Hematopoietic multipotent progenitor cell treated with erythropoietin and hydrocortisone succinate and interleukin-3 and kit ligand, for 8 days (in vitro differentiated cells): Measurements from ENCODE around the gene DKK1.

Experiments
- DNase-seq: peaks from one replicate; pipeline ENCODE4 v3.0.0-alpha.2; 2015

Gene DKK1, protein sequence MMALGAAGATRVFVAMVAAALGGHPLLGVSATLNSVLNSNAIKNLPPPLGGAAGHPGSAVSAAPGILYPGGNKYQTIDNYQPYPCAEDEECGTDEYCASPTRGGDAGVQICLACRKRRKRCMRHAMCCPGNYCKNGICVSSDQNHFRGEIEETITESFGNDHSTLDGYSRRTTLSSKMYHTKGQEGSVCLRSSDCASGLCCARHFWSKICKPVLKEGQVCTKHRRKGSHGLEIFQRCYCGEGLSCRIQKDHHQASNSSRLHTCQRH

DNA sequence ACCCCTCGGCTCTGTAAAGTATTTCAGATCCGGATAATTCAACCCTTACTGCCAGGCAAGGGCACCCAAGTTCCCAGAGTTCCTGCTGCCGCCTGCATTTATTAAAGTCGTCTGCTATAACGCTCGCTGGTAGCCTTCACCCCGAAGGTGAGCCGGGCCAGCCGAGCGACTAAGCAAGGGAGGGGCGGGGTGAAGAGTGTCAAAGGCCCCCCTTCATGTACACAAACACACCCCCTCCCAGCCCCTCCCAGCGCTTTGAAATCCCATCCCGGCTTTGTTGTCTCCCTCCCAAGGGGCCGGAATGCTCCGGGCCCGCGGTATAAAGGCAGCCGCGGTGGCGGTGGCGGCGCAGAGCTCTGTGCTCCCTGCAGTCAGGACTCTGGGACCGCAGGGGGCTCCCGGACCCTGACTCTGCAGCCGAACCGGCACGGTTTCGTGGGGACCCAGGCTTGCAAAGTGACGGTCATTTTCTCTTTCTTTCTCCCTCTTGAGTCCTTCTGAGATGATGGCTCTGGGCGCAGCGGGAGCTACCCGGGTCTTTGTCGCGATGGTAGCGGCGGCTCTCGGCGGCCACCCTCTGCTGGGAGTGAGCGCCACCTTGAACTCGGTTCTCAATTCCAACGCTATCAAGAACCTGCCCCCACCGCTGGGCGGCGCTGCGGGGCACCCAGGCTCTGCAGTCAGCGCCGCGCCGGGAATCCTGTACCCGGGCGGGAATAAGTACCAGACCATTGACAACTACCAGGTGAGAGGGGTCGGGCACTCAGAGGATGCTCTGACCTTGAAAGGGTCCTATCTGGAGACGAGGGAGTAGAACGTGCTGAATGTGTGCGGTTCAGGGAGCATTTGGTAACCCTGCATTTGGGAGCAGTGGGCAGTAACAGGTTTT lies at the start of gene DKK1:
DKK1 (plus strand) TSS at position 349 of the 889 bp plus-strand sequence; CDS start at position 503, 154 bp downstream.
- peak; percentile 60 for DNase-seq

DNA sequence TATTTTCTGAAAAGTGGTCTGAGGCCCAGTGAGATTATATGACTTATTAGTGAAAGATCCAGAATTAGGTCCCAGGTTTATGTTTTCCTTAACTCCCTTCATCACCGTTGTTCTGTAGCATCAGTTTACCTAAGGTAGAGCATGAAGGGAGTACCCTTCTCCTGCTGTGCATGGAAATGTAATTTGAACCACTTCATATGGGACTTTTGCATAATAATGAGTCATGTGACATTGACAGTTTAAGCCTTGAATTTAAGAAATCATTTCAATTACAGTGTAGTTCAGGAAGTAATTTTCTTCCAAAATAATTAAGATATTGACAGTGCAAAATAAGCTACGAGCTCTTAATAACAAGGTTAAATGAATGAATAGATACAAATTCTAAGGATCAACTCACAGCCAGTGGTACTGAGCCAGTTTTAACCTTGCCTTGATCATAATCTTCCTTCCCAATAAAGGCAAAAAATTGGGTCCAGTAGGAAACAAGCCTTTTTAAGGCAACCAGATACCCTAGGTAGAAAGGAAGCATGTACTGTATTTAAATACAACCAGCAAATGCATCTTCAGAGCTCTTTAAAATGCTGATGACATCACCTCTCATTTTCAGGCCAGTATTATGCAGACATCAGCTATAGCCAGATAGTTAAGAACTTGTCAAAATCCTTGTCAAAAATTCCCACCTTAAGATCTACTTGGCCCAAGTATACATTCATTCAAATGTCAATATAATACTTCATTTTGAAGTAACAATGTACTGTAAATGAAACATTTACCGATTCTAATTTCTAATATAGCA lies 48.8 kb upstream of the DKK1 start:
- DNase-seq = no peak

DNA sequence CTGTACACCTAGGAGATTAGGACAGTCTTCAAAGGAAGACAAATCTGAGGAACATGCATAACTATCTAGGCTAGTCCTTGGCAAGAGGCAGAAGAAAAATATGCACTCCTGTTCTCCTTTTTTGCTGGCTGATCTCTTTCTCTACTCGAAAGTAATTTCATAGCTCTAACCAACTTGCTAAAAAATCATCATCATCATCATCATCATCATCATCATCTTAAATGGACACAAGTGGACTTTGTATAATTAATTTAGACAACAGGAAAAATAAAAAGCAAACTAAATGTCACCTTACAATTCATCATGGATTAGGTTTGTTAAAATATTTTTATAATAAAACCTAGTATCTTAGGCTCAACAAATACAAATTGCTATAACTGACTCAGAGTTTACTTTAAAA lies 47.2 kb upstream of the DKK1 start:
- DNase-seq = no peak

DNA sequence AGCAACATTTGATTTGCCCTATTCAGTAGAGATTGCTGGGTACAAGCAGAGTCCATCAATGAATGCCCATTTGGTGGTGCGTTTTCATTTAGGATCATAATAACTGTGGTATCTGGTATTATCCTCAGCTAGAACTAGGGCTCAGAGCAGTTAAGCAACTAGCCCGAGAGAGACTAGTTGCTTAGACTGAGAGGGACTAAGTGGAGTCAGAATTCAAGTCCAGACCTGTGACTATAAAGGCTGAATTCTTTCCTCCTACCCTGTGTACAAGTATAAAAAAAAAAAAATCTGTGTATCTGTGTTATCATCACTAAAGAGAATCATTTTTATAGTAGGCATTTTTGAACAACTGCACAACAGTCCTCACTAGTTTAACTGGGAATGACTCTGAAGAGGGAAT lies 45.3 kb upstream of the DKK1 start:
- DNase-seq = no peak

DNA sequence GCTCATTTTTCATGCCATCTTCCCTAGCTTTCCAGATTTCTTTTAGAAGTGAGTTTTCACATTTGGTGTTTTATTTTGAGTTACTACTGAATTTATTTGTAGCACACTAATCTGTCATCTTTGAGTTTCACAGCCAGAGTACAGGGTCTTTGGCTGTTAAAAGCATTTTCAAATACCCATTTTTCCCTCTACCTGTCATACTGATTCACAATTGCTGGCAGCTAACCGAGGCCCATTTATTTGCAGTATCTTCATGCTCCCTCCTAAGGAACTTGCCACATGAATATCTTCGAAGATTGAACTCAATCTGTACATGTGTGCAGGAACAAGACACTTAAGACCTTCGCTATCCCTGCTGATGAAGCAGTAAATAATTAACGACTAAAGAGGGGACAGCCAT lies 44.8 kb upstream of the DKK1 start:
- no peak for DNase-seq

DNA sequence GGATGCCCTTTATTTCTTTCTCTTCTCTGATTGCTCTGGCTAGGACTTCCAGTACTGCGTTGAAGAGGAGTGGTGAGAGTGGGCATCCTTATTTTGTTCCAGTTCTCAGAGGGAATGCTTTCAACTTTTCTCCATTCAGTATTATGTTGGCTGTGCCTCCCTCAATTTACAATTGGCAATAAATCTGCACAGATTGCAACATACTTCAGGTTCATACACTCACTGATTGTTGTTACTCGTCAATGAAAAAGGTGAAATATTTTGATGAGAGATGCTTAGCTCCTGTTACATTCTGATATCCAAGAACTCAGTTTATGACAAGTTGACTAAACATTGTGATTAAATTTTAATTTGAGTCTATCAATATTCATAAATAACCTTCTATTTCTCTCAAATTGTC lies 37.9 kb upstream of the DKK1 start:
- no peak for DNase-seq

DNA sequence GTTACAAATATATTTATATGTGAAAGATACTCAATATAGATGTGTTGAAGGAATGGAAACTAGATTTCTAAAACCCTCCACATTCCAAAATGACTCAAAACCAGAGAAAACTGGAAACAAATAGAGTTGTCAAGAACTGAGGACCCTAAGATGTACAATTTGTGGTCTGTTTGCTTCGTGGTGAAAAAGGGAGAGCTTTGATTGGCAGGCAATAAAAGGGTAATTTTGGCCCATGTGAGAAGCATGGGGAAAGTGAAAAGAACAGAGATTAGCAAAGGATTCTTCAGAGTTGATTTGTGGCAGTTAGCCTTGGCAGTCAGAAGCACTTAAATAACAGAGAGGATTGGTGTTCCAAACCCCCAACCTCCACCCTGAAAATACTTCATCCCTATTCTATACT lies 37.1 kb upstream of the DKK1 start:
- DNase-seq = no peak

DNA sequence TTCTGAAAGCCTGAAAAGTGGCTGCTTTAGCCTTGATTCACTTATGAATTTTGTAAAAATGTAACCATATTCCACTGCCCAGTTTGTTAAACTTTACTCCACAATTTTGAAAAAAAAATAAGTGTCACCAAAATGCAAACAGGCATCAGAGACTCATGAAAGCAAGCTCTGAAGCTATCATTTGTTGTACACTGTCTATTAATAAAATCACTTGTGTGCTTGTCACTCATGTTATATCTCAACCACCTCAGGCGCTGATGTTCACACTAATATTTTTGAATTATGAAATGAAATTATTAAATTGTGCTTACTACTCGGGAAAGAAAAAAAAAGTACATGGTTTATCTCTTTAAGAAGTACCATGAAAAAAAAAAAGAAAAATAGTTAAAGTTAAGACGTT lies 34.5 kb upstream of the DKK1 start:
- no peak for DNase-seq

DNA sequence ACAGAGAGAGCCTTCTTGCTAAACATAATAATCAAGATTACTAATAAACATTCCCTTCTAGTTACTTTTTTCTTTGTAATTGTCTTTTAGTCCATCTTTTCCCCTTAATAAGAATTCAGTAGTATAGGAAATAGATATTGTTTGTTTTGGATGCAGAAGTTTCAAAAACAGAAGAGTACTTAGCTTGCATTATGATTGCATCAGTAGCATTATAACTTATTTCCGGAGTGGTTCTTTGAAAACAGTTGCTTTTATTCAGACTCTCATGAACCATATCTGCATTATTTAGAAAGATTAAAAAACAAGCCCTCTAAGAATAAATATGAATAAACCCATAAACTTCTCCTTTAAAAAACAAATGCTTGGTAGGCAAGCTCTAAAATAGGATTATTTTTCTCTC lies 34.0 kb upstream of the DKK1 start:
- no peak for DNase-seq

DNA sequence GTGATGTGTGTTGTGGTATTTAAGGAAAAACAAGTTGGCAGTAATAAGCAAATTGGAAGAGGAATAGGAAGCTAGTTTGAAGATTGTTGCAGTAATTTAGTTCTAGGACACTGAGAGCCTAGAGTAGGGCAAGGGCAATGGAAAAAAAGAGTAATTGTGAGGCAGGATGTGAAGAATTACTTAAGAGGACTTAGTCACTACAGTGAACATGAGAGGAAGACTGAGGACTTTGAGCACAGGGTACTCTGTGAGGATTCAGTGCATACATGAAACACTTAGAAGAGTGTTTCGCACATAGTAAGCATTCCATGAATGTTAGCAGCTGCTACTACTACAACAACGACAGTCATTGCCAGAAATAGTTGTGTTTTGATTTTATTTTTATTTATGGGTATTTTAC lies 30.9 kb upstream of the DKK1 start:
- no peak for DNase-seq

DNA sequence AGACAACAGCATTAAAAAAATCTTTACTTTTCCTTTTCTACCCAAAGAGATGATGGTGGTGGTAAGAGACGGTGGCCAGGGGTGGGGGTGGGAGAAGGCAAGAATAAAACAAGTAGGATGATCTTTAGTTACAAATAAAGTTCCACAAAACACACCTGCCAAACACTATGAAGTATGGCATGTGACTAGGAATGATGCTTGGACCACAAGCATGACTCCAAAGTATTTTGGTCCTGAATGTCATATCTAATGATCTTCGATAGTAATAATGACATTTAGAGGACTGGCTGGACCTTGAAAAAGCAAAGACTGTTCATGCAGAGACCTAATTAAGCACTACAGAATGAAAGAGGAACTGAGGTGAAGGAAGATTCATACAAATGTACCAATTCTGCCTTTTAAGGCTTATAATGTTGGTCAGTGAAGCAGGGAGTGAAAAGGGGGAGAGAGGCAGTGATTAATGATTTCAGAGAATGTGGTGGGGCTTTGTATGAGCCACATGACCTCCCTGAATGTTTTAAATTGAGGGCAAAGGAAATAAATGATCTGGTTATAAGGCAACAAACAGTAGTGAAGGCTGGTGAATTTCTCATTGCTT lies 29.6 kb upstream of the DKK1 start:
- no peak for DNase-seq

DNA sequence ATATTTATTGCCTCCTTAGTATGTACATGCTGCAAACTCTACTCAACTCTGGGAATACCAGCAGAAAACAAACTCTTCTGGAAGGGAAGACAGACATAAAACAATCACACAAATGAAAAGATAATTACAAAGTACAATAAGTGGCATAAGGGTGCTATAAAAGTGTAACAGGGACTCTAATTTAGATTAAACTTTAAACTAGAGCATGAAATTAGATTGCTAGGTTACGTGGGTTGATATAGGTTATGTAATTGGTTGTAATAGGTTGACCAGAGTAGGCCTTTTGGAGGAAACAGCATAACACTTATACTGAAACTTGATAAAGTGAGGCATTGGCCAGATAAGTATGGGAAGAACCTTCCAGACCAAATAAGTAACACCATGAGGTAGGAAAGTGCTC lies 26.2 kb upstream of the DKK1 start:
- DNase-seq = no peak

DNA sequence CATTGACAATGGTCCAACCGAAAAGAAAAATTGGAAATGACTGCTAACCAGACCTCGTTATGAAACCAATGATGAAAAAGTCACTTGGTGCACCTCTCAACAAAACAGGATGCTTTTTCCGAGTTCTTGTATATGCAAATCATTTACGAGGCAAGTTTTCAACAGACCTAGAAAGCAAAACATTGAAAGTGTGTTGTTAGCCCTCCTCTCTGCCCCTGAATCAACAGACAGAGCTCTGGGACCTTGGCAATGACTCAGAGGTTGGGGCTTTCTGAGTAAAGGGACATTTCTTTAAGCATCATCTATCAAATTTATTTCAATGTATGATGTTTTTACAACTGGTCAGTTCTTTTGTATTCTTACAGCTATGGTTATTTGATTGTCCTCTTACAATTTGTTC lies 16.3 kb upstream of the DKK1 start:
- DNase-seq = no peak

DNA sequence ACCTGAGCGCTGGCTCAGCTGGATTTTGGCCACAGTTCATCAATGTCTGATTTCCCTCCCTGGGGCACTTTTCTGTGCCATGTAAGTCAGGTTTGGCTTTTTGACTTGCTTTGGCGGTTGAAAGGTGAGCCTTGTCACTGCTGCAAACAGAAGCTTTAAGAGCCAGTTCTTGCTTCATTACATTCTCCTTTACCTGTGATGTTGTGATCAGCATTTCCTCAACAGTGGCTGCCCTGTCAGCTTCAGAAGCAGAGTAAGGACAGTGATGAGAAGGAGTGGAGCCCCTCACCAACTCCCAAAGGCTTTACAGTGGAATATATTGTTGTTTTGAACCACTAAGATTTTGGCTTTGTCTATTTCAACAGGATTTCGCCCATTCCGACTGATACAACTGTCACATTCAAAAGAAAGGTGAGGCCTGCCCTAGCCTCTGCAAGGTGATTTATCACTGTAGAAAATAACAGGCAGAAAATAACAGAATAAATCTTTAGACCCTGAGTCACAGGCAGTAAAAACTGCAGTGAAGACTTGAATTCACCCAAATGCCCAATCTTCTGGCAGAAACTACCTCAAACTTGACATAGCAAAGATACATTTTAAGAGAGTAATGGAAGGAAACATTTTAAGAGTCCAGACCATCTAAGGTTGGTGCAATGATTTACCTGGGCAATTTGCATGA lies 13.3 kb upstream of the DKK1 start:
- DNase-seq = no peak

DNA sequence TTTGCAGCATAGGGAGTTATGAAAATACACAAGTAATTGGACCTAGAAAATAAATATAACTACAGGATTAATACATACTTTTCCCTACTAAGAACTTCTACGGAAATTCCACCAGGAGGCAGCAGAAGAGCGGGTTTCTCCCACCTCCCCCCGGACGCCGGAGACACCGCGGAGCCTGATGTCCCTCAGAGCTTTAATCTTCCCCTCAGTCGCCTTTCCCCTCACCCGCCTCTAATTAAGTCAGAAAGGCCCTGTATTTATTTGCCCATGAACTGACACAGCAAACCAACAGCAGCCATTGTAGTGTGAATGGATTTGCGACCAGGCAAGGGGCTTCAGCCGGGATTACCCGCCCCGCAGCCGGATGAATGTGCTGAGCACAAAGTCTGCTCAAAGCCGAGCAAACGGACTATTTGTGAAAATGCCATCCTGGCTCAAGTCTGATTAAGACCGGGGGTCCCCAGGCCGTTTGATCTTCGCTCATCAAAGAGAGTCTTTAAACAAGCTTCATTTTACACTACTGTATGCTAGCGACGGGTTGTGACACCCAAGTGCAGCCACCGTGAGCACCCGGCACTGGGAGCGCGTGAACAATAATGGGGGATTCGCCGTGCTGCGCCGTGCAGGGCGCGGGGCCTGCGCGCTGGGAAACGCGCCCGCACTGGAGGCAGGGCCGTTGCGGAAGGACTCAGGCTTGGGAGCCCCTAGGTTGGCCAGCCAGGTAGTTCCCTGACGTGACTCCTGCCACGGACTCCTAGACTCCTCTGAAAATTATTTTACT lies 5.6 kb upstream of the DKK1 start:
- DNase-seq = peak; percentile 53

DNA sequence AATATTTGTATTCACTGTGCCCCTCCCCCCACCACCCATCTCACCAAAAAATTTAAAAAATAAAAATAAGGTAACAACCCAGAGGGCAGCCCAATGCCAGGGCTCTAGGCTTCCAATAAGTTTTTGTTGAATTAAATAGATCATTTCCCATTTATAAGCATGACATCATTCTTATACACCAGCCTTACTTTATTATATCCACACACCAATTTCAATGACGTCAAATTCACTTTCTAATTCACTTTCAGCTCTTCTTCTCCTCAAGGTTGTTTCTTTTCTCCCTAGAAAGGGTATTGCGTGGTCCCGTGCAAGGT lies 1.2 kb upstream of the DKK1 start:
- no peak for DNase-seq

DNA sequence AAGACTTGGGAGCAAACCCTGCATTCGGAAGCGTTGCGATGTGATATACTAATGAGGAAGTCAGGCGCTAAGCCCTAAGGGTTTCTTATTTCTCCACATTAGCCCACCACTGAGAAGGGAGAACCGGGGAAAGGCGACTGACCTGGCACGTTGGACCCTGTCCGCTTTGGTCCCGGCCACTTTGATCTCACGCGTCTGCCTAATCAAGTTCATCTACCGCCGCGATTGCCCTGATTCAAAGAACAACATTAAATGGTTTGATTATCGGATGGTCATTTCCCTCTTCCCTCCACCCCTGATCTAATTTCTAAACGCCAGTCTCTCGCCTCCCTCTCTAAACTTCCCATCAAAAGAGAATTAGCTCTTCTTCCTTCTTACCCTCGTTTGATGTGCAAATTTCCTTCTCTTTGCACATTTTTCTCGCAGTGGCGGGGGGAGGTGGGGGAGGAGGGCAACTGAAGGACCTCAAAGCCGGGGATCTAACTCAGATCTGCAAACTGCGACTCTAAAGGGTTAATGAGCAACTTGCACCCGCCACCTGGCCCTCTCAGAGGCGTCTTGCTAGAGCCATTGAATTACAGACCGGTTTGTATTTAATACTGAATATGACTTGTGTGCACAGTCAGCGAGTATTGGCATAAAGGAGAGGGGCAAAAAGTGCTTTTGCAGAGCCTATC lies 687 bp upstream of the DKK1 start:
- no peak for DNase-seq

DNA sequence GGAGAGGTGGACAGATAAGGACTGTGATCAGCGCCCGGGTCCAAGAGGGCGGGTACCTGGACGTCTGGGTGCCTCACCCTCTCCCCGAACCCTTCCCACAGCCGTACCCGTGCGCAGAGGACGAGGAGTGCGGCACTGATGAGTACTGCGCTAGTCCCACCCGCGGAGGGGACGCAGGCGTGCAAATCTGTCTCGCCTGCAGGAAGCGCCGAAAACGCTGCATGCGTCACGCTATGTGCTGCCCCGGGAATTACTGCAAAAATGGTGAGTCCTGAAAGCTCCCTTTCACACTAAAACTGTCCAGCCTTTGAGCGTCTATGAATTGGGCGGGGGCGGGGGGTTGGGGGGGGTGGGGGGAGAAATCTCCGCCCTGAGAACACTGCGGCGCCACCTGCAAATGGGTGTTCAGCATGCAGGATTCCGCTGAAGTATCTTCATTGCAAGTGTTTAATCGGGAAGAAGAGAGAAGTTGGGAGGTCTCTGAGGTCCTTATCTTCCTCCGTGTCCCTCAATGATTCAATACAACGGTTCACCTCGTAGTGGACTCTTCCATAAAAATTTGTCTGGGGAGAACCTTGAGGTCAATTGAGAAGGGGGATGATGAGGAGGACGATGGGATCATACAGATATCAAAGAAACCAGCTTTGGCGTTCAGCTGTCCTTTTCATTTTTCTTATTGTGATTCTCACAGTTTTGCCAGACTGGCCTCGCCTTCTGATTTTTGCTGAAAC lies 906 bp downstream of the DKK1 start:
- DNase-seq = no peak

DNA sequence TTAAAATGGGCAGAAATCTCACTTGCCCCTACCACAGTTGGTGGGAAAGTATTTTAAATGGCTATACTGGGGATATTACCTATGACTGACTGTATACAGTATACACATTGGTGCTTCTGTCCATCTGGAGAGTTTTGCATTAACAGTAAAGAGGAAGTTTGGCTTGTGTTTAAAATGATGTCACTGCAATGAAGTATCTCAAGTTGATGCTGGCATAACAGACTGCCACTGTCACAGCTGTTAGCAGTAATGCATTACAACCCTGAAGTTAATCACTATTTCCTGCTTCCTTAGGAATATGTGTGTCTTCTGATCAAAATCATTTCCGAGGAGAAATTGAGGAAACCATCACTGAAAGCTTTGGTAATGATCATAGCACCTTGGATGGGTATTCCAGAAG lies 1.9 kb downstream of the DKK1 start:
- no peak for DNase-seq

DNA sequence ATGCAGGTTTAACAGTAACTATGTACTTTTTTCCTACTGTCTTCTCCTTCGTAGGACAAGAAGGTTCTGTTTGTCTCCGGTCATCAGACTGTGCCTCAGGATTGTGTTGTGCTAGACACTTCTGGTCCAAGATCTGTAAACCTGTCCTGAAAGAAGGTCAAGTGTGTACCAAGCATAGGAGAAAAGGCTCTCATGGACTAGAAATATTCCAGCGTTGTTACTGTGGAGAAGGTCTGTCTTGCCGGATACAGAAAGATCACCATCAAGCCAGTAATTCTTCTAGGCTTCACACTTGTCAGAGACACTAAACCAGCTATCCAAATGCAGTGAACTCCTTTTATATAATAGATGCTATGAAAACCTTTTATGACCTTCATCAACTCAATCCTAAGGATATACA lies 2.4 kb downstream of the DKK1 start:
- no peak for DNase-seq
